H1 (cell line): ENCODE data around the gene RAB39A. TPM values are rescaled to one million over a fixed set of nuclear protein-coding genes. Genes with fewer than 3 reads are reported as not detected.

ENCODE experiments used
- CHD7 ChIP-seq: fragments of 300-600 bp; sonication (generic); IDR thresholded peaks from 2 replicates; pipeline ENCODE4 v1.7.1; 2012; ENCODE audit warnings: low read length, moderate library complexity, mild to moderate bottlenecking, inconsistent platforms; ENCODE audit not compliant: insufficient replicate concordance
- CTBP2 ChIP-seq: IDR thresholded peaks from 2 replicates; pipeline ENCODE4 v1.7.0; 2011; ENCODE audit warnings: borderline replicate concordance, mild to moderate bottlenecking, moderate library complexity, mixed read lengths, low read length; ENCODE audit not compliant: insufficient read depth, insufficient read length
- EZH2 ChIP-seq: fragments of 200-600 bp; sonication (generic); IDR thresholded peaks from 2 replicates; pipeline ENCODE4 v1.7.1; 2012; ENCODE audit warnings: low read depth, mild to moderate bottlenecking, moderate library complexity, low read length, inconsistent platforms; ENCODE audit not compliant: severe bottlenecking
- JUND ChIP-seq: IDR thresholded peaks from 2 replicates; pipeline ENCODE4 v1.6.1; 2011; ENCODE audit warnings: mild to moderate bottlenecking, improper control_type of control experiment, low read length
- POLR2AphosphoS5 ChIP-seq: IDR thresholded peaks from 2 replicates; pipeline ENCODE4 v1.6.1; 2011; ENCODE audit warnings: low read depth, low read length
- SIRT6 ChIP-seq: IDR thresholded peaks from one replicate; pipeline ENCODE4 v1.7.1; 2012; ENCODE audit warnings: low read length, inconsistent platforms
- SIX5 ChIP-seq: IDR thresholded peaks from 2 replicates; pipeline ENCODE4 v1.6.1; 2011; ENCODE audit warnings: mild to moderate bottlenecking, low read depth, low read length
- SP1 ChIP-seq: IDR thresholded peaks from 2 replicates; pipeline ENCODE4 v1.6.1; 2011; ENCODE audit warnings: low read depth, low read length
- SUZ12 ChIP-seq: fragments of 200-600 bp; sonication (generic); IDR thresholded peaks from 2 replicates; pipeline ENCODE4 v1.6.1; 2012; ENCODE audit warnings: mild to moderate bottlenecking, inconsistent platforms, low read length, moderate library complexity, mixed read lengths
- polyA plus RNA-seq, 7 experiments: library from polyadenylated mRNA; depleted of rRNA in 3 of 7; stranded (reverse) in 5 of 7; unstranded in 2 of 7; fragments of >200 nt in 5 of 7; fragments of 200-250 nt in 2 of 7; gene quantifications; 1 replicate in 5 of 7; 2 replicates in 1 of 7; 4 replicates in 1 of 7; pipeline versions ENCODE4 v1.2.1 to v1.2.3, GENCODE V29; 2011 to 2013; ENCODE audit warnings: missing spikeins in 2 of 7, mixed read lengths in 2 of 7
- total RNA-seq: library from RNA; stranded (reverse); fragmentation: NEBNext Ultra II Directional; extraction: Animal tissue kit (Norgen Biotek cat#: 25700); gene quantifications from 2 replicates; pipeline ENCODE4 v1.2.1, GENCODE V29; 2021

Gene RAB39A
- total and polyA plus RNA-seq, 2 of the 8 experiments (the other 6 are each of a cell fraction or from before 2014, with no cell fraction given) = 7.1 to 19.1 TPM

GRCh38 chr11:108008656-108009496 is 80.6 kb downstream of the RAB39A start, which contains the start of gene CUL5 (continued):
- TF ChIP-seq JUND = no peak
- TF ChIP-seq SIX5 = no peak
- TF ChIP-seq SIRT6 = no peak
- TF ChIP-seq CHD7 = no peak
- TF ChIP-seq EZH2 = no peak
- TF ChIP-seq CTBP2 = peak; percentile 40
- TF ChIP-seq POLR2AphosphoS5 = peak; percentile 53
- TF ChIP-seq SUZ12 = no peak
- TF ChIP-seq SP1 = no peak
- TF ChIP-seq, all 59 proteins: peak for 27
